GM18870 (cell line): Measurements from ENCODE around the gene SEZ6.

Source experiments
- ATAC-seq: cut with Tn5 transposase; IDR thresholded peaks from one replicate; pipeline ENCODE4 v1.9.1; 2021; ENCODE audit warnings: moderate library complexity; ENCODE audit not compliant: unreplicated experiment

SEZ6 gene

GRCh38 chr17:29005936-29006511 lies at the start of gene SEZ6:
Gene SEZ6 (minus strand): TSS chr17:29006033. CDS start chr17:29005869, 164 bp downstream.
- no peak for ATAC-seq

- no peak for ATAC-seq
Measured at GRCh38 chr17:29054835-29055234, 49.0 kb upstream of the SEZ6 start.

GRCh38 chr17:29051731-29052130 lies 45.9 kb upstream of the SEZ6 start:
- ATAC-seq = no peak

- ATAC-seq = no peak
Measured at GRCh38 chr17:29051194-29051593, 45.4 kb upstream of the SEZ6 start.

GRCh38 chr17:29050176-29050575 lies 44.3 kb upstream of the SEZ6 start:
- ATAC-seq = no peak

GRCh38 chr17:29049541-29050145 lies 43.8 kb upstream of the SEZ6 start:
- ATAC-seq = no peak

GRCh38 chr17:29048440-29049368 lies 42.9 kb upstream of the SEZ6 start:
- ATAC-seq = no peak

- ATAC-seq = no peak
Measured at GRCh38 chr17:29046473-29046839, 40.6 kb upstream of the SEZ6 start.

- no peak for ATAC-seq
Measured at GRCh38 chr17:29045734-29046472, 40.1 kb upstream of the SEZ6 start.

GRCh38 chr17:29045026-29045425 lies 39.2 kb upstream of the SEZ6 start:
- no peak for ATAC-seq

GRCh38 chr17:29043539-29044145 lies 37.8 kb upstream of the SEZ6 start:
- ATAC-seq = no peak

GRCh38 chr17:29042679-29043538 lies 37.1 kb upstream of the SEZ6 start, which contains the start of gene PIPOX:
Gene PIPOX (plus strand): TSS chr17:29043141. CDS start chr17:29043226, 85 bp downstream.
- ATAC-seq = no peak

- no peak for ATAC-seq
Measured at GRCh38 chr17:29042026-29042678, 36.3 kb upstream of the SEZ6 start.

GRCh38 chr17:29041571-29041970 lies 35.7 kb upstream of the SEZ6 start:
- ATAC-seq = no peak

GRCh38 chr17:29041091-29041490 lies 35.3 kb upstream of the SEZ6 start:
- ATAC-seq = no peak

- ATAC-seq = no peak
Measured at GRCh38 chr17:29039764-29040598, 34.1 kb upstream of the SEZ6 start.

GRCh38 chr17:29038085-29038795 lies 32.4 kb upstream of the SEZ6 start:
- ATAC-seq = no peak

- ATAC-seq = no peak
Measured at GRCh38 chr17:29037739-29038084, 31.9 kb upstream of the SEZ6 start.
